Progenitor cell of endocrine pancreas (in vitro differentiated cells): Measurements from ENCODE around the gene FLT3. TPM values are rescaled to one million over a fixed set of nuclear protein-coding genes. Genes with fewer than 3 reads are reported as not detected.
"Not testable (repeated sequence)": the region's sequence is repeated elsewhere in the genome, so short reads cannot be mapped to it uniquely, and the experiment has no call there.

ENCODE experiments used
- DNase-seq: peaks from one replicate; pipeline ENCODE4 v3.0.0; 2021; ENCODE audit warnings: low spot score; ENCODE audit not compliant: unreplicated experiment
- H3K27ac Mint-ChIP-seq: 2 replicates; pipeline ENCODE4 v1.8.0; 2021; ENCODE audit warnings: mild to moderate bottlenecking, moderate library complexity, mixed read lengths
- H3K27me3 Mint-ChIP-seq: 2 replicates; pipeline ENCODE4 v1.8.0; 2021; ENCODE audit warnings: mixed read lengths
- H3K36me3 Mint-ChIP-seq: 2 replicates; pipeline ENCODE4 v1.8.0; 2022; ENCODE audit warnings: mixed read lengths; ENCODE audit not compliant: insufficient read depth
- H3K4me1 Mint-ChIP-seq: 2 replicates; pipeline ENCODE4 v1.8.0; 2021; ENCODE audit warnings: low read depth, mixed read lengths
- H3K4me3 Mint-ChIP-seq: 2 replicates; pipeline ENCODE4 v1.8.0; 2021; ENCODE audit warnings: low read depth, mild to moderate bottlenecking, moderate library complexity, mixed read lengths
- H3K9me3 Mint-ChIP-seq: 2 replicates; pipeline ENCODE4 v1.8.0; 2021; ENCODE audit warnings: low read depth, mixed read lengths
- CTCF ChIP-seq: fragments of 200-600 bp; sonication (generic); IDR thresholded peaks from one replicate; pipeline ENCODE4 v1.5.0; 2021; ENCODE audit warnings: antibody characterized with exemption, mild to moderate bottlenecking; ENCODE audit not compliant: unreplicated experiment
- total RNA-seq: library from RNA; stranded (reverse); gene quantifications from 2 replicates; pipeline ENCODE4 v1.2.1, GENCODE V29; 2021

Gene FLT3
- total RNA-seq, 1 donor from 2014 or later = 0.17 TPM

- no peaks in the 10 kb centered on the region for H3K36me3 Mint-ChIP-seq
- H3K4me3 Mint-ChIP-seq = no peak overlapping the region
- no peaks in the 10 kb centered on the region for H3K4me1 Mint-ChIP-seq
- no peak for DNase-seq
- H3K9me3 Mint-ChIP-seq = no peaks in the 10 kb centered on the region
- H3K27me3 Mint-ChIP-seq = peaks cover 24% of the 10 kb centered on the region
- TF ChIP-seq CTCF = no peak
- H3K27ac Mint-ChIP-seq = no peak overlapping the region
Observed at GRCh38 chr13:28013482-28013881, 86.9 kb downstream of the FLT3 start.

- Mint-ChIP-seq H3K27ac (no peak overlapping the region), H3K27me3 (peaks cover 21% of the 10 kb centered on the region), H3K4me3 (no peak overlapping the region), H3K36me3 (no peaks in the 10 kb centered on the region), H3K9me3 (no peaks in the 10 kb centered on the region), H3K4me1 (no peaks in the 10 kb centered on the region)
- DNase-seq = no peak
- no peak for TF ChIP-seq CTCF
Observed at GRCh38 chr13:28012896-28013295, 87.5 kb downstream of the FLT3 start.

- Mint-ChIP-seq H3K27ac (no peak overlapping the region), H3K9me3 (no peaks in the 10 kb centered on the region), H3K4me1 (no peaks in the 10 kb centered on the region), H3K36me3 (no peaks in the 10 kb centered on the region), H3K4me3 (no peak overlapping the region), H3K27me3 (peaks cover 21% of the 10 kb centered on the region)
- no peak for TF ChIP-seq CTCF
- no peak for DNase-seq
Observed at GRCh38 chr13:28012383-28012782, 88.0 kb downstream of the FLT3 start.

GRCh38 chr13:28010046-28010445 is 90.3 kb downstream of the FLT3 start:
- Mint-ChIP-seq H3K36me3 (no peaks in the 10 kb centered on the region), H3K27me3 (peaks cover 16% of the 10 kb centered on the region), H3K9me3 (no peaks in the 10 kb centered on the region), H3K27ac (no peak overlapping the region), H3K4me3 (no peak overlapping the region), H3K4me1 (no peaks in the 10 kb centered on the region)
- TF ChIP-seq CTCF = no peak
- DNase-seq = no peak

- H3K27ac Mint-ChIP-seq, DNase-seq, H3K4me1 Mint-ChIP-seq, H3K9me3 Mint-ChIP-seq, H3K36me3 Mint-ChIP-seq, H3K4me3 Mint-ChIP-seq: not testable (repeated sequence)
- peaks cover 12% of the 10 kb centered on the region for H3K27me3 Mint-ChIP-seq
Observed at GRCh38 chr13:28005016-28005415, 95.4 kb downstream of the FLT3 start.

- peaks cover 2% of the 10 kb centered on the region for H3K4me1 Mint-ChIP-seq
- H3K4me3 Mint-ChIP-seq = no peak overlapping the region
- H3K27ac Mint-ChIP-seq = no peak overlapping the region
Observed at GRCh38 chr13:28002886-28003698, 97.3 kb downstream of the FLT3 start.

More at GRCh38 chr13:28002886-28003698, 97.3 kb downstream of the FLT3 start:
- Mint-ChIP-seq H3K9me3 (no peaks in the 10 kb centered on the region), H3K36me3 (no peaks in the 10 kb centered on the region), H3K27me3 (peaks cover 7% of the 10 kb centered on the region)
- DNase-seq = no peak
- no peak for TF ChIP-seq CTCF
